GM12892 (cell line): ENCODE measurements around the gene MSL3.

Experiments
- DNase-seq: peaks from one replicate; pipeline ENCODE4 v3.0.0; 2011; ENCODE audit not compliant: insufficient read length
- FAIRE-seq: peaks from 2 replicates; lab custom pipeline; 2011; peaks lifted over from hg19 to GRCh38; lab: Jason Lieb, UNC
- POLR2A ChIP-seq: IDR thresholded peaks from 2 replicates; pipeline ENCODE4 v1.6.1; 2011; ENCODE audit warnings: low read depth, low read length, control low read depth
- POLR2AphosphoS5 ChIP-seq: IDR thresholded peaks from 2 replicates; pipeline ENCODE4 v1.6.1; 2011; ENCODE audit warnings: low read depth, low read length, control low read depth
- TAF1 ChIP-seq: IDR thresholded peaks from 2 replicates; pipeline ENCODE4 v1.6.1; 2011; ENCODE audit warnings: low read depth, mild to moderate bottlenecking, control low read depth, low read length, borderline replicate concordance

Gene MSL3

DNA sequence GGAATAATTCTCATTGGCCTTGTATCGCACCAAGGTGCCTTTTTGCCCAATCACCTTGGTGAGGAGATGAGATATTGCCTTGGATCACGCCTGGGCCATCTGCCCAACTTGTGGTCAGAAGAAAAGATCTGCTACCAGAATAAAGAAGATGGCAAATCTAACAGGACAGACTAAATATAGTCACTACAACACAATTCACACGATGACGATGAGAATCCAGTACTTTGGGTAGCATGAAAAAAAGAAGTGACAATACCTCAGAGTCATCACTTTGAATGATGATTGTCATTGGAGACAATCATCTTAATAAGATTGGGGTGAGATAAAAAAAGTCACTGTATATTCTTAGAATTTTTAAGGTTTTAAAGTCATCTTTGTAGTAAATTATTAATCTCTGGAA lies 7.3 kb upstream of the MSL3 start:
- TF ChIP-seq POLR2AphosphoS5 = no peak
- TF ChIP-seq TAF1 = no peak
- no peak for TF ChIP-seq POLR2A
- DNase-seq (no peak), FAIRE-seq (peak; percentile 85)

DNA sequence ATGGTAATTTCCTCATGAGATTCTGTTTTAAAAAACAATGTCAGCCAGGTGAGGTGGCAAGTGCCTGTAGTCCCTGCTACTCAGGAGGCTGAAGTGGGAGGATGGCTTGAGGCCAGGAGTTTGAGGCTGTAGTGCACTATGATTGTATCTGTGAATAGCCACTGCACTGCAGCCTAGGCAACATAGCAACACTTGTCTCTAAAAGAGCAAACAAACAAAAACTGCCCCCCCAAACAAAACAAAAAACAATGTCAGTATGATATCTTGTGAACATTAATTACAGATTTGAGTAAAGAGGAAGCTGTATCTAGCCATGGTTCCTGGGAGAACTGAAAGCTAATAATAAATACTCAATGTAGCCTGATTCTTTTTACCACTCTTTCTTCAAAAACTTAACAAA lies 6.8 kb upstream of the MSL3 start:
- no peak for DNase-seq
- FAIRE-seq = peak; percentile 74
- no peak for TF ChIP-seq TAF1
- no peak for TF ChIP-seq POLR2AphosphoS5
- TF ChIP-seq POLR2A = no peak

DNA sequence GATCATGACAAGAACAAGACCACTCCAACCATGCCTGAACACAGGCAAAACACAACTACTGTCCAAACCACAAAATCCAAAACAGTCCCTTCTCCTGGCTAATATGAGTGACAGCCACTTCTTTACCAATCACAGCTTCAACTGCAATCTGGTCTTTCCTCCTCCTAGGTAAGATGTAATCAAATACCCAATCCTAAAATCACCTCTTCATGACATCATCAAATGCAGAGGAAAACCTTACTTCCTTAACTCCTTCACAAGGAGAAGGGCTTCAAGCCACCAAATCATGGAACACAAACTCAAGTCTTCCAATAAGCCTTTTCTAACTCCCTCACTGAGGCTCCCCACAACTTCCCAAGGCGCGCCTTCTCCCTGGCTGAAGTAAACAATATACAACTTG lies 4.4 kb upstream of the MSL3 start:
- TF ChIP-seq POLR2AphosphoS5 (no peak), POLR2A (no peak), TAF1 (no peak)
- FAIRE-seq (peak; percentile 80), DNase-seq (no peak)

DNA sequence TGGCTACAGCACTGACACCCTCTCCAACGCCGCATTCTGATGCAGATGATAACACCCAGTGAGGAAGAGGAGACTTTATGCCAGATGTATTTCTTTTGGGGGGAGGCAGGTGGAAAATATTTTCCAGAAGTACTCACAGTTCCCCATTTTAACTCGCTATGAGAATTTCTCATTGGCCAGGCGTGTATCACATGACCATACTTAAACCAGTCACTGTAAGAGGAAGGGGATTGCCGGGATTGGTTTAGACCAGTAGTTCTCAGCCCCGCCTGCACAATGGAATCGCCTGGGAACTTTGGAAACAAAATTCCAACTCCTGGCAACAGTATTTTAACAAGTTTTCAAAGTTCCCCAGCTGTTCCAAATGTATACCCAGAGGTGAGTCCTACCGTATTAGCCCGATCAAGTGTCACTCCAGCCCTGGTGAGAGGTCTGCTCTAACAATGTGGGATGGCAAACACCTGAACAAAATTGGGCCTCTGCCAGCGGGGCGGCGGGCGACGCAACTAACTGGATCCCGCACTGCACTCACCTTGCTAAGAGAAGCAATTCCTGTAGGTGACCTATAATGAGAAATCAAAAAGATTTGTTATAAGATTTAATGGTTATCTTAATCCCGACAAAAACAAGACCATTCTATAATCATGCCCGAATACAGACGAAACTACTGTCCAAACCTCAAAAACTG lies 2.9 kb upstream of the MSL3 start:
- TF ChIP-seq POLR2A = no peak
- TF ChIP-seq POLR2AphosphoS5 = no peak
- no peak for TF ChIP-seq TAF1
- no peak for FAIRE-seq
- no peak for DNase-seq

DNA sequence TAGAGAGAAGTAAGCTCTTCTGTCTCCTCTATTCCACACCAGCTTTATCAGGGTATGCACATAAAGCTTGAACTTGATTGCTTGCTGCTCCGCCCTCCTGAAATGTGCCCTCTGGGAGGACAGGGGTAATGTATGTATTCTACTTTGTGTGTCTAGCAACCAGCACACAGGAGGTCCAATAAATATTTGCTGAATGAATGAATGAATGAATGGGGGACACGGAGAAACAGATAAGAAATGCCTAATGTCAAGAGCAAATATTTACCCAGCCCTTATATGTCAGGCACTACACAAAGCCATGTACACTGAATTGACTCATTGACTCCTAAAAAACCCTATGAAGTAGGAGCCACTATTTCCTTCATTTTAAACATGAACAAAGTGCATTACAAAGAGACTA lies 2.3 kb upstream of the MSL3 start:
- TF ChIP-seq TAF1 = no peak
- no peak for TF ChIP-seq POLR2A
- no peak for TF ChIP-seq POLR2AphosphoS5
- DNase-seq (no peak), FAIRE-seq (peak; percentile 42)

DNA sequence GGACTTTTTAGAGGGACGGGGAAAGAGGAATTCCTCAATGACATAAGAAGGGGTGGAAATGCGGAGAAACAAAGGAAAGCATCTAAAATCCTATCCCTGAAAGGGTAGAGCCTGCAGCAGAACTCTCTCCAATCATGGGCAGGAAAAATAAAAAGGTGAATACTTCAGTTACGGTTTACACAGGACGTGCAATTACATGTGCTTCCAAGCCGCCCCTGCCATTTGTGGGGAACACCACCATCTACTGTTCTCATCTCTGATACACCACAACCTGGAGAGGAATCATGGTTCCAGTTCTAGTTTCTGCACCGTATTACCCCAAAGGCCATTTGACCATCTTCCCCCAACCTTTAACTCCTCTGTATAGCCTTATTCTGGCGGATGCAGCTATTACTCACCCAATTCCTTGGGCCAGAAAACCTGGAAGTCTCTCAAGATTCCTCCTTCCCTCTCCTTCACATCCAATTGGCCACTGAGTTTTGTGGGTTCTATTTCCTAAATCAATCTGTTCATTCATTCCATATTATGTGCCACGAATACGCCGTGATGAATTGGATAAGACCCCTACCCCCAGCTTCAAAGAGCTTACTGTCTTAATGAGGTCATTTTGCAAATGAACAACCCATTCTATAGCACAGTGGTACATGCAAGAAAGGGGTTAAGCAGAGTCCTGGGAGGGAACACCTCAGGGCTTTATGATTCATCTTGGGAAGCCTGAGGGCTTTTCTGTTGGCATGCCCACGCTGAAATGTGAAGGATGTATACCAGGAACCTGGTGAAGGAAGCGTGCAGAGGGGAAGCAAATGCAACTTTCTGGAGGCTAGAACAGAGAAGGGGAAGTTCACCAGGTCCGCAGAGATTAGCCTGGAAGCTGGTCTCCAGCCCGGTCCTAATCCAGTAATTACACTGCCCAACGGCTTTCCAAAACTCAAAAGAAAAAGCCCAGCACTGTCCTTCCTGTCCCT lies 1.4 kb upstream of the MSL3 start:
- TF ChIP-seq TAF1 = no peak
- TF ChIP-seq POLR2AphosphoS5 = no peak
- TF ChIP-seq POLR2A = no peak
- DNase-seq (no peak), FAIRE-seq (peak; percentile 44)

- DNase-seq (no peak), FAIRE-seq (peak; percentile 66)
Observed at GRCh38 chrX:11757397-11757718, 679 bp upstream of the MSL3 start.

GRCh38 chrX:11758400-11759171 lies 549 bp downstream of the MSL3 start:
- peak; percentile 41 for DNase-seq
- no peak for FAIRE-seq
- TF ChIP-seq POLR2AphosphoS5 (no peak), POLR2A (peak; percentile 29; the same call in 1 of the 2 replicates)

More at GRCh38 chrX:11757397-11757718, 679 bp upstream of the MSL3 start:
- TF ChIP-seq TAF1 (no peak), POLR2AphosphoS5 (no peak), POLR2A (no peak)

GRCh38 chrX:11759172-11759460 lies 1.1 kb downstream of the MSL3 start:
- FAIRE-seq (no peak), DNase-seq (no peak)
- TF ChIP-seq POLR2A (no peak), TAF1 (no peak), POLR2AphosphoS5 (no peak)

GRCh38 chrX:11759461-11760311 lies 1.6 kb downstream of the MSL3 start:
- FAIRE-seq (peak; percentile 95), DNase-seq (peak; percentile 36)
- no peak for TF ChIP-seq POLR2A
- TF ChIP-seq POLR2AphosphoS5 = no peak
- no peak for TF ChIP-seq TAF1
